RWPE2 (cell line): ENCODE measurements around the gene IBA57.

Experiments used
- ATAC-seq: fragments of 200-7000 bp; cut with Tn5 transposase; 3 replicates; pipeline ENCODE4 v1.9.1; 2021; ENCODE audit warnings: low read depth
- DNase-seq: peaks from one replicate; pipeline ENCODE4 v3.0.0-alpha.2; 2020; ENCODE audit warnings: low spot score
- H3K27ac ChIP-seq: fragments of 450-650 bp; 2 replicates; pipeline ENCODE4 v1.5.1; 2017; ENCODE audit warnings: mild to moderate bottlenecking; ENCODE audit not compliant: poor library complexity, severe bottlenecking
- H3K27me3 ChIP-seq: fragments of 250-450 bp; sonication (Bioruptor Pico); 2 replicates; pipeline ENCODE4 v1.5.1; 2021; ENCODE audit warnings: mild to moderate bottlenecking, moderate library complexity; ENCODE audit not compliant: insufficient read depth, poor library complexity, severe bottlenecking
- H3K36me3 ChIP-seq: fragments of 250-450 bp; sonication (Bioruptor Pico); 2 replicates; pipeline ENCODE4 v1.5.1; 2020; ENCODE audit warnings: low read depth, mild to moderate bottlenecking, moderate library complexity
- H3K4me1 ChIP-seq: fragments of 250-450 bp; sonication (Bioruptor Pico); 2 replicates; pipeline ENCODE4 v1.5.1; 2021; ENCODE audit warnings: mild to moderate bottlenecking, moderate library complexity; ENCODE audit not compliant: insufficient read depth, poor library complexity, severe bottlenecking
- H3K4me3 ChIP-seq: fragments of 250-450 bp; sonication (Bioruptor Pico); 2 replicates; pipeline ENCODE4 v1.5.1; 2021; ENCODE audit warnings: mild to moderate bottlenecking, moderate library complexity; ENCODE audit not compliant: severe bottlenecking
- H3K9me3 ChIP-seq: fragments of 250-450 bp; sonication (Bioruptor Pico); 2 replicates; pipeline ENCODE4 v1.5.1; 2021; ENCODE audit warnings: mild to moderate bottlenecking, moderate library complexity; ENCODE audit not compliant: severe bottlenecking
- CTCF ChIP-seq: fragments of 450-650 bp; IDR thresholded peaks from one replicate; pipeline ENCODE4 v1.5.1; 2017; ENCODE audit warnings: mild to moderate bottlenecking, moderate library complexity; ENCODE audit not compliant: poor library complexity, severe bottlenecking

The IBA57 gene

GRCh38 chr1:228216371-228217320, 51.0 kb downstream of the IBA57 start:
- no peaks in the 10 kb centered on the region for H3K9me3 ChIP-seq
- H3K27ac ChIP-seq, result no peak overlapping the region
- no peak for ATAC-seq
- H3K36me3 ChIP-seq, result no peaks in the 10 kb centered on the region
- no peaks in the 10 kb centered on the region for H3K27me3 ChIP-seq
- TF ChIP-seq CTCF, result no peak
- H3K4me1 ChIP-seq, result no peaks in the 10 kb centered on the region
- DNase-seq, result no peak
- H3K4me3 ChIP-seq, result no peak overlapping the region

DNA sequence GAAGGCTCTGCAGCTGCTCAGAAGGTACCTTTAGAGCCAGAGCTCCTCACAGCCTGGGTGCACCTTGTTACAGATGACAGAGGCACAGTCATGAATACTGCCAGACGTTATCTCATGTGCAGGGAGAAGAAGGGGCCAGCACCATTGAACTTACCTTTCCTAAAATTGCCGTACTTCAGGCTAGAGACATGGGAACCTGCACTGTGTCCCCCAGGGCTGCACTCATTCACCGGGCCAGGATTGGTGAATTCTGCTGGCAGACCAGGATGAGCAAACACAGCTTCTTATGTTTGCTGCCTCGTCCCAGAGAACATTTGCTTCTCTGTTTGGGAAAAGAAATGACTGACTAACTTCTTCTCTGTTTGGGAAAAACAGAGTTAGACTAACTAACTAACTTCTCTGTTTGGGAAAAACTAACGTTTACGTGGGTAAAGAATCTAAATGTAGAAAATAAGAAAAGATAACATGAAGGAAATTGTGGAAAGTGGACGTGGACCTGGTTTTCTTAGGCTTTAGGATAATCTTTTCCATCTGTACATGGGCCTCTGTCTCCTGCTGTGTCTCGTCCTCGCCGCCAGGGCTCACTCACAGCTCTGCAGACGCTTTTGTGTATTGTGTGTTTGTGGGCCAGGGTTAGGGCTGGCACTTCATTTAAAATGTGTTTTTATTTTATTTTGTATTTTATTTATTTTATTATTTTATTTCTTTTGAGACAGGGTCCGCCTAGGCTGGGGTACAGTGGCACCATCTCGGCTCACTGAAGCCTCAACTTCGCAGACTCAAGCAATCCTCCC, 52.1 kb downstream of the IBA57 start:
- no peak for ATAC-seq
- Histone ChIP-seq H3K36me3 (no peaks in the 10 kb centered on the region), H3K27ac (no peak overlapping the region)

GRCh38 chr1:228218513-228219244, 53.1 kb downstream of the IBA57 start:
- no peak for DNase-seq
- TF ChIP-seq CTCF, result no peak

More for the DNA sequence above, 52.1 kb downstream of the IBA57 start:
- H3K4me1 ChIP-seq, result no peaks in the 10 kb centered on the region
- no peak for TF ChIP-seq CTCF
- no peak overlapping the region for H3K4me3 ChIP-seq
- H3K9me3 ChIP-seq, result no peaks in the 10 kb centered on the region
- no peak for DNase-seq
- no peaks in the 10 kb centered on the region for H3K27me3 ChIP-seq

DNA sequence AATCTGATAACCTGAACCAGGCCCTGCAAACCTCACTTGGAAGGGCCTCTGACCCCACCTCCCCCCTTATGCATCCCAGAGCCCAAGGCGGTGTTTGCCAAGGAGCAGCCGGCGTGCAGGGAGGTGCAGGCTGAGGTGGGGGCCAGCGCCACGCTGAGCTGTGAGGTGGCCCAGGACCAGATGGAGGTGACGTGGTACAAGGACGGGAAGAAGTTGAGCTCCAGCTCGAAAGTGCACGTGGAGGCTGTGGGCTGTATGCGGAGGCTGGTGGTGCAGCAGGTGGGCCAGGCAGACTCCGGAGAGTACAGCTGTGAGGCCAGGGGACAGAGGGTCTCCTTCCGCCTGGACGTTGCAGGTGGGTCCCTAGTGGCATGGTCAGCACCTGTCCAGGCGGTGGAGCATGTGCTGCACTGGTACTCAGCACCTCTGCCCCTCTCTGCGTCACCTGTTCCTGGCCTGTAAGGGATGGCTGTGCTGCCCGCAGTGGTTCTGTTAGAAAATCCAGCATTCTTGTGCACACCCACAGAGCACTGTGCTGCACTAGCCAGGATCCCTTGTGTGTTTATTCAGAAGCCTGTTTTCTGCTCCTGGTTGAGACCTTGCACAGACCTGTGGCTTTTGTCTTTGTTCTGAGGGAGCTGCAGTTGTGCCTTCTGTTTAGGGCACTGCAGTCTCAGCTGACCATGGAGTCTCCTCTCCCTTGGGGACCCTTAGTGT, 53.8 kb downstream of the IBA57 start:
- H3K36me3 ChIP-seq, result no peaks in the 10 kb centered on the region
- ATAC-seq (no peak), DNase-seq (no peak)
- H3K4me3 ChIP-seq, result no peak overlapping the region
- H3K4me1 ChIP-seq, result no peaks in the 10 kb centered on the region
- no peak overlapping the region for H3K27ac ChIP-seq
- TF ChIP-seq CTCF, result no peak
- H3K9me3 ChIP-seq, result no peaks in the 10 kb centered on the region
- no peaks in the 10 kb centered on the region for H3K27me3 ChIP-seq

More at GRCh38 chr1:228218513-228219244, 53.1 kb downstream of the IBA57 start:
- no peaks in the 10 kb centered on the region for H3K27me3 ChIP-seq
- ATAC-seq, result no peak
- H3K27ac ChIP-seq, result no peak overlapping the region
- no peaks in the 10 kb centered on the region for H3K36me3 ChIP-seq
- no peaks in the 10 kb centered on the region for H3K9me3 ChIP-seq
- no peak overlapping the region for H3K4me3 ChIP-seq
- no peaks in the 10 kb centered on the region for H3K4me1 ChIP-seq
